ENCODE measurements around the gene R3HDM2. TPM values are rescaled to one million over a fixed set of nuclear protein-coding genes. Genes with fewer than 3 reads are reported as not detected.

The R3HDM2 gene
- total RNA-seq, 4 donors from 2014 or later = 26.3 to 56.9 (median 33.3) TPM

DNA sequence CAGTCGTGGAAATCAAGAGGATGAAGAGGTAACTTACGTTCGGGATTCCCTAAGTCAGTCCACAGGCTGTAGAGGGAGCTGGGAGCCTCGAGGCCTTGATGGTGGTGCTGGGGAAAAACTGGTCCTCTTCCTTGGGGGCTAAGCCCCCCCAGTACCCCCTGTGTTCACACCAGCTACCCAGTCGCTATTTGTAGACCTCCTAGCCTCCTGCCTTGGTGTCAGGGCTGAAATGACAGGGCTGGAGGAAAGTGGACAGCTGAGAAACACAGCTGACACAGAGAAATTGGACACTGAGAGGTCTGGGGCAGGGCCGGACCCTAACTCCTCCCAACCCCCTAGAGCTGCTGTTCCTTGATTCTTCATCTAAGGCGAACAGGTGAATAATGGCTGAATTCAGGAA lies 179.9 kb downstream of the R3HDM2 start, which contains the start of gene STAC3:
STAC3 (minus strand) TSS at position 232 of the 400 bp plus-strand sequence. CDS start 1,551 bp downstream, outside the sequence.
- Histone ChIP-seq H3K4me3 (no peak within 1 kb of the TSS), H3K36me3 (peaks cover 0 to 6% (median 2%) of the 10 kb centered on the region in 4 donors), H3K27me3 (no peaks in the 10 kb centered on the region), H3K4me1 (no peaks in the 10 kb centered on the region), H3K27ac (no peak within 1 kb of the TSS), H3K9me3 (no peaks in the 10 kb centered on the region)
- in situ Hi-C loops (cut with MboI; ENCODE audit: low pct_ligation_motif_present in 1 of 4, low pct_unique_long_range_greater_than_20kb in 1 of 4, low sequenced_read_pairs in 3 of 4) (no loop called here), intact Hi-C loops (cut with DNase I; ENCODE audit: low total_unique reads) (no loop called here)
- 66 to 78% methylated on average over 6 to 7 of the region's 7 CpGs for WGBS, 2 donors (ENCODE audit: low coverage in 1 of 2)
- no peak for DNase-seq
- TF ChIP-seq POLR2A (IDR thresholded peaks at IDR 0.05) = no peak
- TF ChIP-seq EP300 (IDR thresholded peaks at IDR 0.05; ENCODE audit: low read depth) = no peak
- no peak for TF ChIP-seq POLR2AphosphoS5 (IDR thresholded peaks at IDR 0.05)
- TF ChIP-seq CTCF (IDR thresholded peaks at IDR 0.05) = no peak

DNA sequence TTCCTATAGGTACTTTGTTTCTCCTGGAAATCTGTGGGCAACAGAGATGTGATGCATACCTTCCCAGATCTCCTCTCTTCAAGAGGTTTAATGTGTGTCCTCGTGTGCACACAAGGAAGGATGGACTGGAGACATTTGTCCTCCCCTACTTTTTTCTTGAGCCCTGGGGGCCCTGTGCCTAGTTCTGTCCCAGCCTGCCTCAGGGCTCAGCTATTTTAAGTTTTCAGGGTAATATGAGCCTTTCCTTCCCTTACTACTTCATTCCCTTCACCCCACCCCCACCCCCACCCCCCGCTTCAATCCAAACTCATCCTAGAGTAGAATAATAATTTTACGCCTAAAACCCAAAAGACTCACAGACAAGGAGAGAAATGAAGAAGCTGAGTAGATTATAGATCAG lies 180.3 kb downstream of the R3HDM2 start:
- no peaks in the 10 kb centered on the region for H3K4me1 ChIP-seq
- H3K27ac ChIP-seq = no peak overlapping the region
- no peak overlapping the region for H3K4me3 ChIP-seq
- peaks cover 0 to 2% (median 0%) of the 10 kb centered on the region in 4 donors for H3K36me3 ChIP-seq
- 74 to 84% methylated on average over 3 of the region's 3 CpGs for WGBS, 2 donors (ENCODE audit: low coverage in 1 of 2)
- intact Hi-C loops (cut with DNase I; ENCODE audit: low total_unique reads) = no loop called here
- TF ChIP-seq CTCF (IDR thresholded peaks at IDR 0.05) = no peak
- no peak for TF ChIP-seq EP300 (IDR thresholded peaks at IDR 0.05; ENCODE audit: low read depth)
- no peak for TF ChIP-seq POLR2AphosphoS5 (IDR thresholded peaks at IDR 0.05)
- no peak for TF ChIP-seq POLR2A (IDR thresholded peaks at IDR 0.05)
- no peaks in the 10 kb centered on the region for H3K27me3 ChIP-seq
- DNase-seq = no peak
- H3K9me3 ChIP-seq = no peaks in the 10 kb centered on the region
- in situ Hi-C loops (cut with MboI; ENCODE audit: low pct_ligation_motif_present in 1 of 4, low pct_unique_long_range_greater_than_20kb in 1 of 4, low sequenced_read_pairs in 3 of 4) = no loop called here

DNA sequence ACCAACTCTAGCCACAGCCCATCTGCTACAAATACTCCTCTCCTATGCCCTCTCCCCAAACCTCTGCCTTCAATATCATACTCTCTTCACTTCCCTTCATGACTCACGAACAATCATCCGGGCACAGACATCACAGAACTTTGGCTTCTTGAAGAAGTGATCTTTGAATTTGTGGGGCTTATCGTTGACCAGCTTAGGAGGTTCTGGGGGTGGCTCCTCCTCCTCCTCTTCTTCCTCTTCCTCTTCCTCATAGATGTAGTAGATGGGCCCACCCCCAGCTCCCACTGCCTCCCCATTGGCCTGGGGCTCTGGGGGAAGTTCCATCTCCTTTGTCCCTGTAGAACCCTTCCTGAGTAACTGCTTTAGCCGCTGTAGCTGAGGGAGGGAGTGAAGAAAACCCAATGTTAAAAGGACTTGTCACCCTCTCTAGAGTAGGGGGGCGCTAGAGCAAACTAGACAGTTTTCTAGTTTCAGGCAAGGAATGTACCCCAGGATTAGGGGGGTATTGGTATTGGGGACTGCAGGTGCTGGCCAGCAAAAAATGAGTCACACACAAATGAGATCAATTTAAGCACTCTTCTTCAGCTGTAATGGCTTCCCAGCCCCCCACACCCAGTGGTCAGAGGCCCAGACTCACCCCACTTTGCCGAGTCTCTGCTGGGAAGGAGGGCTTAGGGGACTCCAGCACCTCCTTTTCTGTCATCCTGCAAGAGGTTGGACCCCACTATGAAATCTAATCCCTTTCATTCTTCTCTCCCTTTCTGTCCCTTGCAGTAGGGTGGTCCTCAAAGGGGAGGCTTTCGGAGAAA lies 181.7 kb downstream of the R3HDM2 start:
- WGBS, 2 donors (ENCODE audit: low coverage in 1 of 2) = 70 to 74% methylated on average over 6 to 7 of the region's 7 CpGs
- in situ Hi-C loops (cut with MboI; ENCODE audit: low pct_ligation_motif_present in 1 of 4, low pct_unique_long_range_greater_than_20kb in 1 of 4, low sequenced_read_pairs in 3 of 4) = no loop called here
- Histone ChIP-seq H3K27ac (no peak overlapping the region), H3K9me3 (no peaks in the 10 kb centered on the region), H3K27me3 (peaks cover 4% of the 10 kb centered on the region), H3K36me3 (no peaks in the 10 kb centered on the region), H3K4me3 (no peak overlapping the region), H3K4me1 (no peaks in the 10 kb centered on the region)
- DNase-seq = no peak
- TF ChIP-seq POLR2A (IDR thresholded peaks at IDR 0.05) = no peak
- TF ChIP-seq EP300 (IDR thresholded peaks at IDR 0.05; ENCODE audit: low read depth) = no peak
- no peak for TF ChIP-seq POLR2AphosphoS5 (IDR thresholded peaks at IDR 0.05)
- no peak for TF ChIP-seq CTCF (IDR thresholded peaks at IDR 0.05)
- intact Hi-C loops (cut with DNase I; ENCODE audit: low total_unique reads) = no loop called here

- in situ Hi-C loops (cut with MboI; ENCODE audit: low pct_ligation_motif_present in 1 of 4, low pct_unique_long_range_greater_than_20kb in 1 of 4, low sequenced_read_pairs in 3 of 4) (no loop called here), intact Hi-C loops (cut with DNase I; ENCODE audit: low total_unique reads) (no loop called here)
- peaks cover 25% of the 10 kb centered on the region for H3K27me3 ChIP-seq
- no peak overlapping the region for H3K27ac ChIP-seq
- no peaks in the 10 kb centered on the region for H3K9me3 ChIP-seq
- H3K4me1 ChIP-seq = peaks cover 15 to 19% (median 18%) of the 10 kb centered on the region in 4 donors
- H3K4me3 ChIP-seq = no peak overlapping the region
- H3K36me3 ChIP-seq = no peaks in the 10 kb centered on the region
- 89 to 96% methylated on average over 1 of the region's 1 CpG for WGBS, 2 donors (ENCODE audit: low coverage in 1 of 2)
- TF ChIP-seq POLR2AphosphoS5 (IDR thresholded peaks at IDR 0.05) (no peak), POLR2A (IDR thresholded peaks at IDR 0.05) (no peak), CTCF (IDR thresholded peaks at IDR 0.05) (no peak), EP300 (IDR thresholded peaks at IDR 0.05; ENCODE audit: low read depth) (no peak)
- DNase-seq = no peak
Measured at GRCh38 chr12:57247041-57247440, 183.8 kb downstream of the R3HDM2 start.

Measured in transverse colon (tissue), 4 donors.